ES-I3 (cell line): ENCODE data around the gene LMNA.
A peak's percentile ranks its signal among the peaks of the same experiment; 100 is the strongest.
"Not testable (repeated sequence)": the region's sequence is repeated elsewhere in the genome, so short reads cannot be mapped to it uniquely, and the experiment has no call there.

Source experiments
- H3K36me3 ChIP-seq: 2 replicates; pipeline ENCODE4 v1.6.1; 2013; ENCODE audit warnings: mild to moderate bottlenecking, low read length, control low read depth, moderate library complexity; ENCODE audit not compliant: insufficient read depth
- H3K4me1 ChIP-seq: 2 replicates; pipeline ENCODE4 v1.6.1; 2013; ENCODE audit warnings: mild to moderate bottlenecking, control low read depth, low read length; ENCODE audit not compliant: insufficient read depth
- H3K9ac ChIP-seq: 2 replicates; pipeline ENCODE4 v1.6.1; 2013; ENCODE audit warnings: low read depth, mild to moderate bottlenecking, low read length, moderate library complexity
- H3K9me3 ChIP-seq: 2 replicates; pipeline ENCODE4 v1.6.1; 2013; ENCODE audit warnings: mild to moderate bottlenecking, low read length, moderate library complexity; ENCODE audit not compliant: control insufficient read depth, insufficient read depth

The LMNA gene

GRCh38 chr1:156104861-156105832 lies 9.4 kb upstream of the LMNA start:
- Histone ChIP-seq H3K4me1 (peaks cover 56% of the 10 kb centered on the region), H3K36me3 (no peaks in the 10 kb centered on the region), H3K9me3 (no peaks in the 10 kb centered on the region), H3K9ac (peak overlapping the region; percentile 77)

GRCh38 chr1:156106624-156107488 lies 7.7 kb upstream of the LMNA start:
- Histone ChIP-seq H3K9ac (peak overlapping the region; percentile 30), H3K4me1 (peaks cover 41% of the 10 kb centered on the region), H3K9me3 (no peaks in the 10 kb centered on the region), H3K36me3 (no peaks in the 10 kb centered on the region)

- Histone ChIP-seq H3K9me3 (no peaks in the 10 kb centered on the region), H3K9ac (no peak overlapping the region), H3K36me3 (no peaks in the 10 kb centered on the region), H3K4me1 (peaks cover 39% of the 10 kb centered on the region)
Observed at GRCh38 chr1:156108057-156108456, 6.5 kb upstream of the LMNA start.

- Histone ChIP-seq H3K4me1 (peaks cover 34% of the 10 kb centered on the region), H3K9me3 (no peaks in the 10 kb centered on the region), H3K36me3 (no peaks in the 10 kb centered on the region), H3K9ac (no peak overlapping the region)
Observed at GRCh38 chr1:156108664-156109241, 5.8 kb upstream of the LMNA start.

- Histone ChIP-seq H3K9ac (no peak overlapping the region), H3K9me3 (no peaks in the 10 kb centered on the region), H3K36me3 (no peaks in the 10 kb centered on the region), H3K4me1 (peaks cover 19% of the 10 kb centered on the region; the same call in 1 of the 2 replicates)
Observed at GRCh38 chr1:156110252-156110651, 4.3 kb upstream of the LMNA start.

- Histone ChIP-seq H3K9ac (no peak overlapping the region), H3K36me3 (no peaks in the 10 kb centered on the region), H3K4me1 (peaks cover 14% of the 10 kb centered on the region; the same call in 1 of the 2 replicates), H3K9me3 (no peaks in the 10 kb centered on the region)
Observed at GRCh38 chr1:156111355-156111962, 3.1 kb upstream of the LMNA start.

GRCh38 chr1:156112276-156113137 lies 2.0 kb upstream of the LMNA start:
- Histone ChIP-seq H3K4me1 (peaks cover 7% of the 10 kb centered on the region; the same call in 1 of the 2 replicates), H3K36me3 (no peaks in the 10 kb centered on the region), H3K9me3 (no peaks in the 10 kb centered on the region), H3K9ac (no peak overlapping the region)

GRCh38 chr1:156113282-156113950 lies 1.1 kb upstream of the LMNA start:
- H3K9me3 ChIP-seq = no peaks in the 10 kb centered on the region
- no peaks in the 10 kb centered on the region for H3K36me3 ChIP-seq
- peaks cover 10% of the 10 kb centered on the region; the same call in 1 of the 2 replicates for H3K4me1 ChIP-seq
- H3K9ac ChIP-seq = peak overlapping the region; percentile 47

- peaks cover 19% of the 10 kb centered on the region for H3K4me1 ChIP-seq
- no peaks in the 10 kb centered on the region for H3K9me3 ChIP-seq
- peak overlapping the region; percentile 81 for H3K9ac ChIP-seq
- no peaks in the 10 kb centered on the region for H3K36me3 ChIP-seq
Observed at GRCh38 chr1:156114919-156115513, 505 bp downstream of the LMNA start.

- peaks cover 26% of the 10 kb centered on the region for H3K4me1 ChIP-seq
- H3K36me3 ChIP-seq = no peaks in the 10 kb centered on the region
- H3K9ac ChIP-seq = peak overlapping the region; percentile 81
- no peaks in the 10 kb centered on the region for H3K9me3 ChIP-seq
Observed at GRCh38 chr1:156115514-156116374, 1.2 kb downstream of the LMNA start.

GRCh38 chr1:156116731-156117130 lies 2.2 kb downstream of the LMNA start:
- H3K9me3 ChIP-seq, H3K36me3 ChIP-seq: not testable (repeated sequence)
- Histone ChIP-seq H3K9ac (peak overlapping the region; percentile 81; the same call in 1 of the 2 replicates), H3K4me1 (peaks cover 35% of the 10 kb centered on the region)
